Gastrocnemius medialis (tissue), 4 donors: Measurements from ENCODE around the gene SMIM28. TPM values are rescaled to one million over a fixed set of nuclear protein-coding genes. Genes with fewer than 3 reads are reported as not detected.

Source experiments
- ATAC-seq, 2 donors: fragments of 150-250 bp; one replicate each; pipeline ENCODE4 v1.9.1; 2016
- DNase-seq, 2 donors: peaks; one replicate each; pipeline ENCODE4 v3.0.0-alpha.2; 2019
- H3K27ac ChIP-seq, 4 donors: fragments of 200-600 bp; sonication (generic); 1 replicate in 1 of 4; 2 replicates in 3 of 4; pipeline ENCODE4 v1.5.1; 2016 to 2018; ENCODE audit warnings: mild to moderate bottlenecking in 2 of 4, moderate library complexity in 1 of 4
- H3K27me3 ChIP-seq, 3 donors: fragments of 200-600 bp; sonication (generic) in 2 of 3; 1 replicate in 1 of 3; 2 replicates in 2 of 3; pipeline versions ENCODE4 v1.5.1 to v1.6.0; 2016 to 2019; ENCODE audit warnings: mild to moderate bottlenecking in 1 of 3, moderate library complexity in 1 of 3
- H3K36me3 ChIP-seq, 2 donors: fragments of 200-600 bp; sonication (generic) in 1 of 2; one replicate each; pipeline ENCODE4 v1.5.1; 2017 to 2018
- H3K4me1 ChIP-seq, 2 donors: fragments of 200-600 bp; sonication (generic) in 1 of 2; one replicate each; pipeline ENCODE4 v1.5.1; 2016 to 2017; ENCODE audit warnings: mild to moderate bottlenecking in 2 of 2
- H3K4me3 ChIP-seq, 4 donors: fragments of 200-600 bp; sonication (generic) in 3 of 4; 1 replicate in 1 of 4; 2 replicates in 3 of 4; pipeline ENCODE4 v1.5.1; 2016 to 2019; ENCODE audit warnings: mild to moderate bottlenecking in 2 of 4
- H3K9me3 ChIP-seq, 3 donors: fragments of 200-600 bp; sonication (generic) in 2 of 3; 1 replicate in 1 of 3; 2 replicates in 2 of 3; pipeline ENCODE4 v1.5.1; 2016 to 2019
- CTCF ChIP-seq, 5 experiments: fragments of 450-650 bp in 3 of 5; fragments of 200-600 bp in 2 of 5; sonication (generic) in 2 of 5; IDR thresholded peaks in 4 of 5; conservative IDR thresholded peaks in 1 of 5; 1 replicate in 4 of 5; 2 replicates in 1 of 5; pipeline ENCODE4 v1.5.1; 2016 to 2019; ENCODE audit warnings: antibody characterized with exemption in 5 of 5, mild to moderate bottlenecking in 3 of 5, moderate library complexity in 3 of 5
- POLR2A ChIP-seq, 2 donors: fragments of 450-650 bp; IDR thresholded peaks; one replicate each; pipeline ENCODE4 v1.6.1; 2017; ENCODE audit warnings: antibody characterized with exemption in 2 of 2, mild to moderate bottlenecking in 2 of 2, moderate library complexity in 2 of 2
- in situ Hi-C, 4 donors: fragments of 200-750 bp; cut with MboI; loops; one replicate each; pipeline versions ENCODE4 v1.15.0 to v1.8.0; 2017; ENCODE audit warnings: low sequenced_read_pairs in 4 of 4
- intact Hi-C: fragments of 100-400 bp; cut with DNase I; formaldehyde crosslinking; loops from one replicate; pipeline ENCODE4 v1.15.1; 2023; ENCODE audit warnings: low total_unique reads
- total RNA-seq, 4 donors: library from RNA; depleted of rRNA; stranded (reverse); fragments of >200 nt; gene quantifications; one replicate each; pipeline versions ENCODE4 v1.1.0 to v1.2.3, GENCODE V29; 2016

Gene SMIM28
- total RNA-seq, 4 donors from 2014 or later: not detected

- in situ Hi-C loops (loop anchor here in 2 of 4 donors (10.0 to 25.0 kb wide), 2 partner anchors 344 to 357 kb away; partner anchors contain the start of gene CCDC28A (in 2 of the 2)), intact Hi-C loops (no loop called here)
- H3K9me3 ChIP-seq: no peaks in the 10 kb centered on the region
- peaks cover 0 to 35% of the 10 kb centered on the region in 2 donors for H3K36me3 ChIP-seq
- DNase-seq (no peak), ATAC-seq (no peak)
- H3K4me3 ChIP-seq: no peak overlapping the region
- no peaks in the 10 kb centered on the region for H3K4me1 ChIP-seq
- no peaks in the 10 kb centered on the region for H3K27me3 ChIP-seq
- no peak for TF ChIP-seq CTCF (IDR thresholded peaks at IDR 0.05 in 4 of 5, conservative IDR thresholded peaks at IDR 0.05 in 1 of 5)
- TF ChIP-seq POLR2A (IDR thresholded peaks at IDR 0.05): no peak
- H3K27ac ChIP-seq: no peak overlapping the region
Measured at GRCh38 chr6:138418118-138418742, 40.5 kb downstream of the SMIM28 start.

DNA sequence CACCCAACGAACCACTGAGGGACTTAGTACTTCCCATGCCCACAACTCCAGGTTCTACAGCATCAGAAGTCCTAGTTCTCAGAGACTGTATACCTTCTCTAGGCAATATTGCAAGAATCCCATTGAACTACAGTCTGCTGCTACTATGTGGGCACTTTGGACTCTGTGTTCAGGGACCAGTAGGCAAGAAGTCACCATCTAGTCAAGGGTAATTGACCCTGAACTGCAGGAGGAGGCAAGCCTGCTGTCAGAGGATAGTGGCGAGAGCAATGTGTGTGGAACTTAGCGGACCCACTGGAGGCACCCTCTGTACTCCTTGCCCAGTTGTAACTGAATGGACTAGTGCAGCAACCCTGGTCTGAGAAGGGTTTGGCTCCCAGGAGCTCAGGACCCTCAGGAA lies 42.1 kb downstream of the SMIM28 start:
- TF ChIP-seq CTCF (IDR thresholded peaks at IDR 0.05 in 4 of 5, conservative IDR thresholded peaks at IDR 0.05 in 1 of 5): no peak
- TF ChIP-seq POLR2A (IDR thresholded peaks at IDR 0.05): no peak
- DNase-seq: no peak
- no peak overlapping the region for H3K27ac ChIP-seq
- intact Hi-C loops (loop anchor here (10.0 kb wide), 1 partner anchor 95 kb away; no protein-coding TSS in a partner anchor), in situ Hi-C loops (loop anchor here in 2 of 4 donors (10.0 to 25.0 kb wide), 2 partner anchors 343 to 355 kb away; partner anchors contain the start of gene CCDC28A (in 2 of the 2))
- no peak for ATAC-seq
- H3K27me3 ChIP-seq: no peaks in the 10 kb centered on the region
- H3K4me3 ChIP-seq: no peak overlapping the region
- H3K4me1 ChIP-seq: no peaks in the 10 kb centered on the region
- no peaks in the 10 kb centered on the region for H3K9me3 ChIP-seq
- peaks cover 0 to 20% of the 10 kb centered on the region in 2 donors for H3K36me3 ChIP-seq

DNA sequence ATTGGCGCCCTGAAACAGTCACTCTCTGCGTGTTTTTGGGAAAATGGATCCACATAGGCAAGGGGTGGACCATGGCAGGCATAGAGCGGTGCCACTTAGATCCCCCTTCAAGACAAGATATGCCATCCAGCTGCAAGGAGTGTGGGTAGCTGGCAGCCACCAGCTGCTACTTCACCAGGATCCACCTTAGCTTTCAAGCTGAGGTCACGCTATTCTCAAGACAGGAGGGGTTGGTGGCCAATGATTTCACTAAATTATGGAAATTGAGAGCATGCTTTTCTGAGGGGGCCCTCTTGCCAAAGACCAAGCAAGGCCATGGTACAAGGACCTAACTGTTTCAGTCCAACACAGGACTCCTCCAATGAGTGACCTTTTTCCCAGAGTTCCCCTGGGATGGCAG lies 42.7 kb downstream of the SMIM28 start:
- intact Hi-C loops (loop anchor here (10.0 kb wide), 1 partner anchor 94 kb away; no protein-coding TSS in a partner anchor), in situ Hi-C loops (loop anchor here in 1 of 4 donors (25.0 kb wide), 1 partner anchor 342 kb away; the partner anchor contains the start of gene CCDC28A)
- Histone ChIP-seq H3K27ac (no peak overlapping the region), H3K4me3 (no peak overlapping the region), H3K36me3 (peaks cover 0 to 20% of the 10 kb centered on the region in 2 donors), H3K4me1 (no peaks in the 10 kb centered on the region), H3K9me3 (no peaks in the 10 kb centered on the region), H3K27me3 (no peaks in the 10 kb centered on the region)
- no peak for TF ChIP-seq CTCF (IDR thresholded peaks at IDR 0.05 in 4 of 5, conservative IDR thresholded peaks at IDR 0.05 in 1 of 5)
- TF ChIP-seq POLR2A (IDR thresholded peaks at IDR 0.05): no peak
- DNase-seq: no peak
- no peak for ATAC-seq

DNA sequence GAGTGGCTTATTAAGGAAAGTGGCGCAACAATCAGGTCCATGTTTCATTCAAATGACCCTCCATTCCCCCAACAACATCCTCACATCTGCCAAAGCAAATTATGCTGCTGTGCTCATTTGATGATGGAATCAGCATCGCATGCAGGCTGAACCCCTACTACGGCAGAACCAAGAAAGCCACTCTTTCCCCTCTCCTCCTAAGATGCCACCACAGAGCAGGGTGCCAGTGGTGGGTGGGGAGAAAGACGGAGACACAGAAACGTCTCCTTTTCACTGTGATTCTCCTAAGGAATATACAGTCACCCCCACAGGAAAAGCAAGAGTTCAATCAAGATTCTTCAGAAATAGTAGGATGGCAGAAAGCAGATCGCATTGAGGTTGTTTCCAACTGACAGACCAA lies 43.4 kb downstream of the SMIM28 start:
- no peaks in the 10 kb centered on the region for H3K4me1 ChIP-seq
- H3K27ac ChIP-seq: no peak overlapping the region
- in situ Hi-C loops (loop anchor here in 1 of 4 donors (25.0 kb wide), 1 partner anchor 341 kb away; the partner anchor contains the start of gene CCDC28A), intact Hi-C loops (loop anchor here (10.0 kb wide), 1 partner anchor 94 kb away; no protein-coding TSS in a partner anchor)
- no peak overlapping the region for H3K4me3 ChIP-seq
- no peak for TF ChIP-seq POLR2A (IDR thresholded peaks at IDR 0.05)
- no peak for TF ChIP-seq CTCF (IDR thresholded peaks at IDR 0.05 in 4 of 5, conservative IDR thresholded peaks at IDR 0.05 in 1 of 5)
- peaks cover 0 to 15% of the 10 kb centered on the region in 2 donors for H3K36me3 ChIP-seq
- H3K9me3 ChIP-seq: no peaks in the 10 kb centered on the region
- ATAC-seq: no peak
- H3K27me3 ChIP-seq: no peaks in the 10 kb centered on the region
- DNase-seq: no peak
